GM19452 (cell line): ENCODE results near the gene KRT40.
"Not testable (repeated sequence)": the region's sequence is repeated elsewhere in the genome, so short reads cannot be mapped to it uniquely, and the experiment has no call there.

ENCODE experiments used
- ATAC-seq: cut with Tn5 transposase; IDR thresholded peaks from one replicate; pipeline ENCODE4 v1.9.1; 2021; ENCODE audit not compliant: unreplicated experiment

KRT40 gene

DNA sequence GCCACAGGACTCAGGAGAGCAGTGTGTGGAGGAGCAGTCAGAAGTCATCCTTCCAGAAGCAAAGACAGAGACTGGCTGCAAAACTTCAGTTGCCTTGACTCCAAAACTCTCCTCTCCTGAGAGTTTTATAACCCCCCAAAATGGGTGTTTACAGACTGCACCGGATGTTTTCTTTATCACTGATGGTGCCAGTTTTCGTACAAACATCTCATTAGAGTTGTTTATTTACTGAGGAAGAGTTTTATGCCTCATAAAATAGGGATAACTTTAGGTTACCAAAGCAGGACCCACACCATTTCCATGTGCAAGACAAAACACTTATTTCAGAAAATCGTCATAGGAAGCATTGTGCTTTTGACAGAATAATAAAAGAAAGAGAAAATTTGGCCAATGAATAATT lies at the start of gene KRT40:
KRT40 (minus strand) TSS at position 101 of the 400 bp plus-strand sequence; CDS start at position 48, 53 bp downstream.
- no peak for ATAC-seq

DNA sequence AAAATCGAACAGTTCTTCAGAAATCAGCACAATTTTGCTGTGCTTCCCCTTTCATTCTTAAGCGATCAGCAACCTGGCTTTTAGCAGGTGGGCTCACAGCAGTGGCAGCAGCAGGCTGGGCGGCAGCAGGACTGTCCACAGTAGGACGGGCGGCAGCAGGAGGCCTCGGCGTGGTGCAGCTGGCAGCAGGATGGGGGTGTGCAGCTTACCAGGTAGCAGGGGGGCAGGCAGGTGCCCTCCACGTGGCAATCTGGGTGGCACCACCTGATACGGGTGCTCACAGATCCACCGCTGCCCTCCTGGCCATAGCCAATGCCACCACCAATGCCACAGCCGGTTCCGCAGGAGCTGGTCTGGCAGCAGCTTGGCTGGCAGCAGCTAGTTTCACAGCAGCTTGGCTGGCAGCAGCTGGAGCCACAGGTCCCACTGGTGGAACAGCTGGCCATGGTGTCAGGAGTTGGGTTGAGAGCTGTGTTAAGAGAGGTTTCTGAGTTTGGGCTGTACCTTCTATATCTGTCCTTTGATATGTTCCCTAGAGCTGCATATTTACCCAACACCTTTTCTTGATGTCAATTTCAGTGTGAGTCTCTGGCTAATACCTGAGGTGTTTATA lies 45.6 kb upstream of the KRT40 start, which contains the start of gene KRTAP1-4:
KRTAP1-4 (minus strand) TSS at position 563 of the 613 bp plus-strand sequence; CDS start at position 446, 117 bp downstream.
- no peak for ATAC-seq

DNA sequence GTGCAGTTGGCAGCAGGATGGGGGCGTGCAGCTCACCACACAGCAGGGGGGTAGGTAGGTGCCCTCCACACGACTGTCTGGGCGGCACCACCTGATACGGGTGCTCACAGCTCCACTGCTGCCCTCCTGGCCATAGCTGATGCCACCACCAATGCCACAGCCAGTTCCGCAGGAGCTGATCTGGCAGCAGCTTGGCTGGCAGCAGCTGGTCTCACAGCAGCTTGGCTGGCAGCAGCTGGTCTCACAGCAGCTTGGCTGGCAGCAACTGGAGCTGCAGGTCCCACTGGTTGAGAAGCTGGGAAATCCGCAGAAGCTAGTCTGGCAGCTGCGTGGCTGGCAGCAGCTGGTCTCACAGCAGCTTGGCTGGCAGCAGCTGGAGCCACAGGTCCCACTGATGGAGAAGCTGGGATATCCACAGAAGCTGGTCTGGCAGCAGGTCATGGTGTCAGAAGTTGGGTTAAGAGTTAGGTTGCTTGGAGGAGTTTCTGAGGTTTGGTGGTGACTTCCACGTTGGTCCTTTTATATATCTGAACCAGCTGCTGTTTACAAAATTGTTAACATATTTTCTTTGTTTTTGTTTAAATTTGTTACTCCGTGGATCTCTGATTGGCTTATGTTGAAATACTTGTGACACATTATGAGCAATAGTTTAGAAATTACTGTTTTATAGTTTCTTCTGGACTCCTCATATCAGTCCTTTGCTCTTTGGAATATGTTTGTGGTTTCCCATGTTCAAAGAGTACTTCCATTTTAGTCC lies 42.8 kb upstream of the KRT40 start, which contains the start of gene KRTAP1-5:
KRTAP1-5 (minus strand) TSS at position 494 of the 757 bp plus-strand sequence; CDS start at position 441, 53 bp downstream.
- no peak for ATAC-seq

DNA sequence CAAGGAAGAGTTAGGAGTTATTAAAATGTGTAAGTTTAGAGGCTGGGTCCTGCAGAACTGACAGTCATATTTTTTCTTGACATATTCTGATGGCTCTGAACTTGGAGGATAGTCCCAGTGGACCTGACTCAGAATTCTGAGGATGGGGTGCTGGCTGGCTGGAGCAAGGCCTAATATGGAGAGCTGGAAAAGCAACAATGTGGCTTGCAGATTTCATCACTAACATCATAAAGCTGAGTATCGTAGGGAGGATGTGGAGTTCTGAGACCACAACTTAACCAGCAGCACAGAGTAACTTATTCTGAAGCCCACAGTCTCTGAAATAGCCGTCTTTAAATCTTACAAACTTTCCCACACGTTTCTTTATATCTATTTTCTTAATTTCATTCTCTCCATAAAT lies 40.6 kb upstream of the KRT40 start:
- no peak for ATAC-seq

DNA sequence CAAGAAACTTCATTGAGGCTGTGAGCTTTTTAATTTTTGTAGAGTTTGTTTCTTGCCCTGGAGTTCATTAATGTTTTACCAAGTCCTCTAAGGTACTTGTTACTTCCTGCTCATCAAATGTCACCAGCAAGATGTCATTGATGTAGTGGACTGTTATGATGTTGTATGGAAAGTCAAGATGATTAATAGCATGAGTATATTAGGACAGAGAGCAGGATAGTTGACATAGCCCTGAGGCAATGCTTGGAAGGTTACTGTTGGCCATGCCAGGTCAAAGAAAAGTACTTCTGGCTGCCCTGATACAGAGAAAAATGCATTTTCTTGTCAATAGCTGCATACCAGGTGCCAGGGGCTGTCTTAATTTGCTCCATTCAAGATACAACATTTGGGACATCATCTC lies 36.2 kb upstream of the KRT40 start:
- no peak for ATAC-seq

DNA sequence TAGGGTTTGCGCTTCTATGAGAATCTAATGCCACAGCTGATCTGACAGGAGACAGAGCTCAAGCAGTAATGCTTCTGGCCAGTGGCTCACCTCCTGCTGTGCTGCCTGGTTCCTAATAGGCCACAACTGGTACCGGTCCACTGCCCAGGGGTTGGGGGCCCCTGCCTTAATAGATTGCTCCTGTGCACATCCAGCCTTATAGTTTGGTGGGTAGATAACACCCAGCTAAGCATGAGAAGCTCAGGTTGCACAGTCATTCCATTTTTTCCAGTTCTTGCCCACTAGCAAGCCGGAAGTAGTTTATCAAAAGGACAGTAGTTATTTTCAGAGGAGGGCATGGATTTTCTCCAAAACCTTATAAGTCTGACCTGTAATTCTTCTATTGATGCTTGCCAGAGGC lies 35.3 kb upstream of the KRT40 start:
- ATAC-seq = no peak

DNA sequence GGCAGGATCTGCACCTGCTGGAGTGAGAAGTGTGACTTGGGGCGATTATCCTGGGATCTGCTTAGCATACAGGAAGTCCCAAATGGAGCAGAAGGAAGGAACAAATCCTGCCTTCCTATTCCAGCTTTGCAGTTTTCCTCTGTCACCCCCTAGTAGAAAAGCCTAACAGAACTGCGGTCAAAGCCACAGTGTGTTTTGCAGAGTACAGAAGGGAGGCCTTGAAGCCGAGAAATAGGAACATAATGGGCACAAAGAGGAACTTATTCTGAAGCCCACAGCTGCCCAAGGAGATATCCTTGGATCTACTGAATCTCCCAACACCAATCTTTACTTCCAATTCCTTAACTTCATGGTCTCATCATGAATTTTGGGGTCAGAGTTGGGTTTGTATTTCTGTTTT lies 34.4 kb upstream of the KRT40 start:
- no peak for ATAC-seq

DNA sequence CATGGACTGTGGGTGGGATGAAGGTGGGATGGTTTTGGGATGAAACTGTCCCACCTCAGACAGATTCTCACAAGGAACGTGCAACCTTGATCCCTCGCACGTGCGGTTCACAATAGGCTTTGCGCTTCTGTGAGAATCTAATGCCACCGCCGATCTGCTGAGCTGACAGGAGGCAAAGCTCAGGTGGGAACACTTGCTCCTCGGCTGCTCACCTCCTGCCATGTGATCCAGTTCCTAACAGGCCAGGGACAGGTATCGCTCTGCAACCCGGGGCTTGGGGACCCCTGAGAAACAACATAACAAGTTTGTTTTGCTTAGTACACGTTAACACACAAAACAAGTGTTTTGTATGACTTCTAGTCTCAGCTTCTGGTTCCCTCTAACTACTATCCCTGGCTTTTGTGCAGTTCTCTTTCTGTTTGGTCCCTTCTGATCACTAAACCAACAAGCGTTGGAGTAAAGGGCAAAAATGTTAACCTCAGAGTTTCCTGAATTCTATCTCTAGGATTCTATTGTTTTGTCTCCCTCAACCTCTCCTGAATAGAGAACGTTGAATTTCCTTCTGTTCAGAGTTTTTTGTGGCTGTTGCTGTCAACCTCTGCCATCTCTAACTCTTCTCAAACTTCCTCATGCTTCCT lies 32.6 kb upstream of the KRT40 start:
- ATAC-seq = no peak

DNA sequence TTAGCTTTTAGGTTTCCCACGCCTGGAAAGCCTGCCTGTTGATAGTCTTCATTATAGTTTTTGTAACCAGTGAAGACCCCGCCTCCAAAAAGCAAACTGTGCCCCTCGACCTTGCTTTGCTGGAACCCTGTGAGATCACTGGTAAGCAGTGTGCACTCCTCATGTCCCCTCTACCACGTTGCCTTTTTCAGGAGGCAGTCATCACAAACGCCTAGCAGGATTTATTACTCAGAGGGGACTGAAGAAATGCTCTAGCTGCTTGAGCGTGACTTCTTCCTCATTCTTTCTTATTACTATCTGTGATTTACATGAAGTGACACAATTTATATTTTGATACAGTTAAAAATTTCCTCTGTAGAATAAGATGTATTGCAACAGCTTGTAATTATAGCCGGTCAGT lies 31.3 kb upstream of the KRT40 start:
- no peak for ATAC-seq

DNA sequence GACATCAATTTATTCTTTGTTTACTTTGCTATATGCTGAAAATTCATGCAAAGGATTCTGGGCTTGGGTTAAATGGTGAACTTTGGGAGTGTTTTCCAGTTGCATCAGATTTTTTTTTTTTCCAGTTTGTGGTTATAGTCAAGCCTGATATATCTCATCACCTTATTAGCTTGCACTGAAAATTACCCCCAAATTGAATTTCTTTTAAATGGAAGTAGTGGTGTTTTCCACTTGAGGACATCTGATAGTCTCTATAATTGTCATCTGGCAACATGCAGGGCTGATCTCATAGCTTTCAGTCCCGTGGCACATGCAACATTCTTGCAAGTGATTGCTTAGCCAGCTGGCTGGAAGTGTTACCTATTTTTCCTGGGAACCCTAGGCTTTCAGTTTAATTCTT lies 29.5 kb upstream of the KRT40 start:
- ATAC-seq = no peak

DNA sequence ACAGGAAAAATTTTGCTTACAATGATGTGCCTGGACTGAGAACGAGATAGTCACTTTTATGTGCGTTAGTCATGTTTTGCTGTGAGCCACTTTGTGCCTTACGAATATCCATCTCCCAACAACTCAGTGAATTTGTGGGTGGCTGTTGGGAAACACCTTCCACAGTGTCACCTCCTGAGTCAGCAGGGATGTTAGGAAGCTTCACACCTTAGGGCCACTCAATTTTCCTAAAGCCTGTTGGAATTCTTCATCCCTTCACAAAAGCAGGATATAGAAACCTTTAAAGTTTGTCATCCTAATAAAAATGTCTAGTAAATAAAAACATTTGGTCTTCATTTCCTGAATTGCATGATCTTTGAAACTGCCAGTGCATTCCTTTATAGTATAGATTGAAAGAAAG lies 29.1 kb upstream of the KRT40 start:
- no peak for ATAC-seq

DNA sequence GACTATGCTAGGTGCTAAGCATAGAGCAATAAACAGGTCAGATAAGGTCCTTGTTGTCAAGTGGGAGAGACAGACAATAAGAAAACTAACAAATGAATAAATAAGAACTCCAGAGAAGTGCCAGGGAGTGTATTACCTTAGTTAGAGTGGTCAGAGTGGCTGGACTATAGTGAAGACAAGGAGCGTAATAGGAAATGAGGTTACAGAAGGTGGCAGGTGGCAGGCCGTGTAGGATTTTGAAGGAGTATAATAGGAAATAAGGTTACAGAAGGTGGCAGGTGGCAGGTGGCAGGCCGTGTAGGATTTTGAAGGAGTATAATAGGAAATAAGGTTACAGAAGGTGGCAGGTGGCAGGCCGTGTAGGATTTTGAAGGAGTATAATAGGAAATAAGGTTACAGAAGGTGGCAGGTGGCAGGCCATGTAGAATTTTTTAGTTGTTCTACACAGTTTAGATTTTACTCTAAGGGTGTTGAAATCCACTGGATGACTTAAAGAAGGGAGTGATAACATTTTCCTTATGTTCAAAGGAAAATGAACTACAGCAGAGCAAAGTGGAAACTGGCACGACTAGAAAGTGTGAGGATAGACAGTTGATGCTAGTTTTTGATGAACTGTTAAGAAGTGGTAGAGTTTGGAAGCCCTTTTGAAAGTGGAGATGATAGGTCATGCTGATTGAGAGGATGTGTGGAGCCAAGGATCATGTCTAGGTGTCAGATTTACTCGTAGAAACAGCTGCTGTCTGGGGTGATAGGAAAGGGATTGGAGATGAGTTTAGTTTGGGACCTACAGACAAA lies 28.4 kb upstream of the KRT40 start:
- no peak for ATAC-seq

DNA sequence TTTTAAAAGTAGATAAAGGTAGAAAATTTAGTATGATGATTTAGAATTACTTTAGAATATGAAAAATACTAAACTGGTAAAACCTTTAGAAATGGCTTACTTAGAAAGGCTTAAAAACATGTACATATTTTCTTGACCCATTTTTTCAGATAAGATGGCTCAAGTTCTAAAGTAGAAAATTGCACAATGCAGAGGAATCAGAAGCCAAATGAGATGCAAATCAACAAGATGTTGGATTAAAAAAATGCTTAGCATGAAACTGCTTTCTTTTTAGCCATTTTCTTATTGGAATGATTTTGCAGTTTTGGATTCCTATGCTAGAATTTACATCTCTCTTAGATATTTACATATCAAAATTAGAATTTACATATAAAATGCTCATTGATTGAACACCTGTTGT lies 26.3 kb upstream of the KRT40 start:
- ATAC-seq = no peak

DNA sequence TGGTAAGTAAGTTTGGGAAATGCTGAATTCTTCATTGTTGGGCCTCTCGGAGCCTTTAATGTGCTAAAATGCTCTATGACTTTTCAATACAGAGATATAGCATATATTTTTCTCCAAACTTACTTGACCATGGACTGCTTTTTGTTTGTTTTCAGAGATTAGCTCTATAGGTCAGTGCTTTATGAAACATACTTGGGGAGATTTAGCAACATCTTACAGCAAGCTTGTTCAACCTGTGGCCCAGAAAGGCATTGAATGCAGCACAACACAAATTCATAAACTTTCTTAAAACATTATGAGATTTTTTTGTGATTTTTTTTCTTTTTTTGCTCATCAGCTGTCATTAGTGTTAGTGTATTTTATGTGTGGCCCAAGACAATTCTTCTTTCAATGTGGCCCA lies 25.8 kb upstream of the KRT40 start:
- ATAC-seq = no peak

DNA sequence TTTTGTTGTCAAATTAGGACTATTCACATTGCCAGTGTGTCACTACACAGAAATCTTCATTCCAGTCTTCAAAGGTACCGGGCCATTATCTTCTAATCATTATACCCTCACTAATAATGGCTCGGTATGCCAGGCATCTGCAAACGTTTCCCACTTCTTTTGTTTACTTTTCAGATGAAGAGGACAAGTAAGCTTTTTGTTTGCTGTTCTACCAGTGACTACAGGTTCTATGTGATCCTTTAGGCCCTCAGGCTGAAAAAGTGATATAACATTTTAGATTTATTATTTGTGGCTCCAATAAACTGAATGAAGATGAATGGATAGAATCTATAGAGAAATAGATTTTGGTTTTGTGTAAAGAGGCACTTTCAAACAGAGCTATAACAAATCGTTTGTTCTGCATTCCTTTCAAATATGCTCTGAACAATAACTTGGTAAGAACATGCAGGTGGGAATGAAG lies 25.2 kb upstream of the KRT40 start:
- no peak for ATAC-seq

DNA sequence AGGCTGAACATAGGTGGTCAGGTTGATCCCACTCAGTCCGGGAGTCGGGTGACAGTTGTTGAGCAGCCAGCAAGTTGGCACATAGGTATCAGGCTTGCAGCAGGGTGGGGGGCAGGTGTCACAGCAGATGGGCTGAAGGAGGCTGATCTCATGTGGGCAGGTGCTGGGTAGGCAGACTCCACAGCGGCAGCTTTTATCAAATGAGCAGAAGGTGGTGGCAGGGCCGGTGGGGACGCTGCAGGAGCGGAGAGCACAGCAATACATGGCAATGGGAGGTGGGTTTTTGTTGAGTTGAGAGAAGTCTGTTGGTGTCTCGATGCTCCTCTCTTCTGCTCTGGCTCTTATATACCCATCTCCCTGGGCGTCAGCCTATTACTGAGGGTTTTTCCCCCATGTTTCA lies 24.7 kb upstream of the KRT40 start, which contains the start of gene KRTAP3-1:
KRTAP3-1 (minus strand) TSS at position 318 of the 400 bp plus-strand sequence; CDS start at position 264, 54 bp downstream.
- no peak for ATAC-seq

DNA sequence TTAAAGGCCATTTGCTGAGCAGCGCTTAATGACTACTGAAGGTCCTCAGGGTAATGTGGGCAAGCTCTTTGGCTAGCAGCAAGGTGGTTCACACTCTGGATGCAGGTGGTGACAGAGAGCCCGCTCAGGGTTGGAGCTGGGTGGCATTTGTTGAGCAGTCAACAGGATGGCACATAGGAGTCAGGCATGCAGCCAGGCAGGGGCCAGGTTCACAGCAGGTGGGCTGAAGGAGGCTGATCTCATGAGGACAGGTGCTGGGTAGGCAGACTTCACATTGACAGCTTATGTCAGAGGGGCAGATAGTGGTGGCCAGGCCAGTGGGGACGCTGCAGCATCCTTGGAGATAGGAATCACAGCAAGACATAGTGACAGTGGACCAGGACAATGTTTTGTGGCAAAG lies 20.3 kb upstream of the KRT40 start:
- no peak for ATAC-seq

DNA sequence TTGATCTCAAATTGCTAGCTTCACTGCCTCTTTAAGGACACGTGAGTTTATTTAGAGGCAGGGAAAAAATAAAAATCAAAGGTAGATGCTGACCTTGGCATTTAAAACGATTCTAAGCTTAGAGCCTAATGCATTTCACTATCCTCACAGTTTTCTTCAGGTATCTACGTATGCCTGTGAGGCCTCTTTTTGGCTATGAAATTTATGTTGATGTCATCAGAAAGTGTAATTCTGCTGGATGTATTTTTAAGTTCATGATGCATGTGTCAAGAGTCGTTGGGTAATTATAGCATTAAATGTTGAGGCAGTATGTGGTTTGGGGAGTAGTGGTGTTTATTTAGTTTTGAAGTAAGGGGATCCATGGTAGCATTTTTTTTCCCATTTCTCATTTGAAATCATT lies 19.8 kb upstream of the KRT40 start:
- no peak for ATAC-seq

DNA sequence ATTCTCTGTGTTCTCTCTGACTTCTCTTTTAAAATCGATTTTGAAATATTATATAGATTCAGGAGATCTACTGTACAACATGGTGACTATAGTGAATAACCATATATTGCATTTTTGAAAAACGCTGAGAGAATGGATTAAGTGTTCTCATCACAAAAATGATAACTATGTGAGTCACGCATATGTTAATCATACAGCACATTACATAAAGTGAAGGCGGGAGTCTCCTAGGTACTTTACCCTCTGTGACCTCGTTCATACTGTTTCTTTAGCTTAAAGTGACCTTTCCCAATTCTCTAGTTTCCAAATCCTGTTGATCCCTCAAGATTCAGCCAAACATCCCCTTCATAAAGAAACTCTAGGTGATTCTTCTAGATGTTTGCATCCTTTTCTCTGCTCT lies 18.7 kb upstream of the KRT40 start:
- no peak for ATAC-seq

DNA sequence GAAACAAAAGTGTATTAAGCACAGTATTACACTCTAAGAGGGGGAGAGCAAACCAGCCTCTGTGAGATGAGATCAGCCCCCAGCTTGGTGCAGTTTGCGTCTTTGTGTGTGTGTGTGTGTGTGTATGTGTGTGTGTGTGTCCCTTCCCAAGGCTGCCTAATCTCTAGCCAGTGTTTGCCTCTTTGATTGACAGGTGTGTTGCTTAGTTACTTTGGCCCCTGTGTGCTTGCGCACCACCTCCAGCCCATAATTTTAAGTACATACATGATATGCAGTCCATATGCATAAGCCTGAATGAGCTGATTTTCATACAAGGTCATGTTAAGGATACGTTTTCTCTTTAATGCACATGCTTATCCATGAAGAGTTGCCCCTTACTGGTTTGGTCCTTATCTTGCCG lies 17.7 kb upstream of the KRT40 start:
- ATAC-seq = no peak

DNA sequence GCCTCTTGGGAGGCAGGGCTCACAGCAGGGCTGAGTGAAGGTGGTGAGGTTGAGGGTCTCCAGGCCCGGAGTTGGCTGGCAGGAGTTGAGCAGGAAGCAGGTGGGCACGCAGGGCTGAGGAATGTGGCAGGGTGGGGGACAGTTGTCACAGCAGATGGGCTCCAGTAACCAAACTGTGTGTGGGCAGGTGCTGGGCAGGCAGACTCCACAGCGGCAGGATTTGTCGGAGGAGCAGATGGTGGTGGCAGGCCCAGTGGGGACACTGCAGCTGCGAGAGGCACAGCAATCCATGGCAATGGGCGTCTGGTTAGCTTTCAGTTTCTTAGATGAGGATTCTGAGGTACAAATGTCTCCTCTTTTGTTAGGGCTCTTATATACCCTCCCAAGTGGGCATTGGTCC lies 15.4 kb upstream of the KRT40 start, which contains the start of gene KRTAP3-2:
KRTAP3-2 (minus strand) TSS at position 344 of the 400 bp plus-strand sequence; CDS start at position 291, 53 bp downstream.
- ATAC-seq = not testable (repeated sequence)
